ENCODE results near the gene RTCA. TPM values are rescaled to one million over a fixed set of nuclear protein-coding genes. Genes with fewer than 3 reads are reported as not detected.
A peak's percentile ranks its signal among the peaks of the same experiment; 100 is the strongest.
"Not testable (repeated sequence)": the region's sequence is repeated elsewhere in the genome, so short reads cannot be mapped to it uniquely, and the experiment has no call there.

Gene RTCA
- total RNA-seq, 1 donor from 2014 or later, result 41.3 TPM

DNA sequence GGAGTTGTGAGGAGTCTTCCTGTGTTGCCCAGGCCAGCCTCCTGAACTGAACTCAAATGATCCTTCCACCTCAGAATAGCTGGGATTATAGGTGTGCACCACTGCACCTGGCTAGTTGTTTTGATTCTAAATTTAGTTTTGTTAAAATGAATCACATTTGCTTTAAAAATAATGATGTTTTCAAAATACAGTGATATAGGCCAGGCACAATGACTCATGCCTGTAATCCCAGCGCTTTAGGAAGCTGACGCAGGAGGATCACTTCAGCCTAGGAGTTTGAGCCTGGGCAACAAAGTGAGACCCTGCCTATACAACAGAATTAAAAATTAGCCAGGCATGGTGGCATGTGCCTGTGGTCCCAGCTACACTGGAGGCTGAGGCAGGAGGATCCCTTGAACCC, 24.3 kb downstream of the RTCA start:
- DNase-seq, result no peak
- H3K27ac ChIP-seq (replicated peaks), result no peak overlapping the region
- H3K4me1 ChIP-seq, result peaks cover 11% of the 10 kb centered on the region
- TF ChIP-seq, protein P1, sequence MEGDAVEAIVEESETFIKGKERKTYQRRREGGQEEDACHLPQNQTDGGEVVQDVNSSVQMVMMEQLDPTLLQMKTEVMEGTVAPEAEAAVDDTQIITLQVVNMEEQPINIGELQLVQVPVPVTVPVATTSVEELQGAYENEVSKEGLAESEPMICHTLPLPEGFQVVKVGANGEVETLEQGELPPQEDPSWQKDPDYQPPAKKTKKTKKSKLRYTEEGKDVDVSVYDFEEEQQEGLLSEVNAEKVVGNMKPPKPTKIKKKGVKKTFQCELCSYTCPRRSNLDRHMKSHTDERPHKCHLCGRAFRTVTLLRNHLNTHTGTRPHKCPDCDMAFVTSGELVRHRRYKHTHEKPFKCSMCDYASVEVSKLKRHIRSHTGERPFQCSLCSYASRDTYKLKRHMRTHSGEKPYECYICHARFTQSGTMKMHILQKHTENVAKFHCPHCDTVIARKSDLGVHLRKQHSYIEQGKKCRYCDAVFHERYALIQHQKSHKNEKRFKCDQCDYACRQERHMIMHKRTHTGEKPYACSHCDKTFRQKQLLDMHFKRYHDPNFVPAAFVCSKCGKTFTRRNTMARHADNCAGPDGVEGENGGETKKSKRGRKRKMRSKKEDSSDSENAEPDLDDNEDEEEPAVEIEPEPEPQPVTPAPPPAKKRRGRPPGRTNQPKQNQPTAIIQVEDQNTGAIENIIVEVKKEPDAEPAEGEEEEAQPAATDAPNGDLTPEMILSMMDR (IDR thresholded peaks at IDR 0.05; ENCODE audit: borderline replicate concordance), result no peak
- intact Hi-C loops (cut with micrococcal nuclease), result no loop called here
- H3K9me3 ChIP-seq (replicated peaks), result no peaks in the 10 kb centered on the region
- no peaks in the 10 kb centered on the region for H3K27me3 ChIP-seq (ENCODE audit: low read depth)
- H3K36me3 ChIP-seq, result peaks cover 72% of the 10 kb centered on the region
- H3K4me3 ChIP-seq, result no peak overlapping the region

DNA sequence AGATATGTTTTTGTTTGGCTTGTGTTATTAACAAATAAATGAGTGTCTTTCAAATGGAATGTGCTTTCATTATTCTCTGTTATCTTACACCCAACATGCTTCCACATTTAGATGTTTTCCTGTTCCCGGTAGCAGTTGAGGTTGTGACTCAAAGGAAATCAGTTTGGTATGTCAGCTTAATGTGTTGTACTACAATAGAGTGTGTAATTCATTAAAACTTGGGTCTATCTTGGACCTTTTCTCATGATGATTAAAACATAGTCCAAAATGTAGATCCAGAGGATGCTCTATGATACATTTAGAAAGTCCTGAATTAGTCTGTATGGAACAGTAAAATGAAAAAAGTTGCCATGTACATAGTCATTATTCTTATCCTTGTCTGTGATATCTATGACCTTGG, 26.7 kb downstream of the RTCA start:
- Histone ChIP-seq H3K27ac (replicated peaks) (peak overlapping the region; percentile 67), H3K4me1 (peaks cover 11% of the 10 kb centered on the region), H3K4me3 (no peak overlapping the region), H3K27me3 (ENCODE audit: low read depth) (no peaks in the 10 kb centered on the region), H3K9me3 (replicated peaks) (no peaks in the 10 kb centered on the region), H3K36me3 (peaks cover 53% of the 10 kb centered on the region)
- TF ChIP-seq, protein P1 (IDR thresholded peaks at IDR 0.05; ENCODE audit: borderline replicate concordance), result no peak
- no peak for DNase-seq
- intact Hi-C loops (cut with micrococcal nuclease), result no loop called here

DNA sequence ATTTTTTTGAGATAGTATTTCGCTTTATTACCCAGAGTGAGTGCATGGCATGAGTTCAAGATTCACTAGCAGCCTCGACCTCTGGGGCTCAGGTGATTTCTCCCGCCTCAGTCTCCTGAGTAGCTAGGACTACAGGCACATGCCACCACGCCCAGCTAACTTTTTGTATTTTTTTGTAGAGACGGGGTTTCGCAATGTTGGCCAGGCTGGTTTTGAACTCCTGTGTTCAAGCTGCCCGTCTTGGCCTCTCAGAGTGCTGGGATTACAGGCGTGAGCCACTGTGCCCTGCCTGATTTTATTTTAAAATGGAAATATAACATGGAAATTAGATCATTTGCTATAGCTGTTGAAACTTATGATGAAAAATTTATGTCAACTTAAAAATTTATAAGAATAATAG, 30.1 kb downstream of the RTCA start:
- Histone ChIP-seq H3K9me3 (replicated peaks) (no peaks in the 10 kb centered on the region), H3K27ac (replicated peaks) (no peak overlapping the region), H3K27me3 (ENCODE audit: low read depth) (no peaks in the 10 kb centered on the region), H3K4me1 (peaks cover 11% of the 10 kb centered on the region), H3K36me3 (peaks cover 21% of the 10 kb centered on the region), H3K4me3 (no peak overlapping the region)
- intact Hi-C loops (cut with micrococcal nuclease), result no loop called here
- DNase-seq, result no peak
- TF ChIP-seq, protein P1 (IDR thresholded peaks at IDR 0.05; ENCODE audit: borderline replicate concordance), result no peak

DNA sequence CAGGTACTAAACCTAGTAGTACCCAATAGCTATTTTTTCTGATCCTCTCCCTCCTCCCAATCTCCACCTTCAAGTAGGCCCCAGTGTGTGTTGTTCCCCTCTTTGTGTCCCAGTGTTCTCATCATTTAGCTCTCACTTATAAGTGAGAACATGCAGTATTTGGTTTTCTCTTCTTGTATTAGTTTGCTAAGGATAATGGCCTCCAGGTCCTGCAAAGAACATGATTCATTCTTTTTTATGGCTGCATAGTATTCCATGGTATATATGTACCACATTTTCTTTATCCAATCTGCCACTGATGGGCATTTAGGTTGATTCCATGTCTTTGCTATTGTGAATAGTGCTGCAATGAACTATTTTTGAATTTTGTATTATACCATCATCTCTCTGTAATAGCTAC, 31.0 kb downstream of the RTCA start:
- intact Hi-C loops (cut with micrococcal nuclease); DNase-seq: not testable (repeated sequence)
- H3K36me3 ChIP-seq, result peaks cover 13% of the 10 kb centered on the region

DNA sequence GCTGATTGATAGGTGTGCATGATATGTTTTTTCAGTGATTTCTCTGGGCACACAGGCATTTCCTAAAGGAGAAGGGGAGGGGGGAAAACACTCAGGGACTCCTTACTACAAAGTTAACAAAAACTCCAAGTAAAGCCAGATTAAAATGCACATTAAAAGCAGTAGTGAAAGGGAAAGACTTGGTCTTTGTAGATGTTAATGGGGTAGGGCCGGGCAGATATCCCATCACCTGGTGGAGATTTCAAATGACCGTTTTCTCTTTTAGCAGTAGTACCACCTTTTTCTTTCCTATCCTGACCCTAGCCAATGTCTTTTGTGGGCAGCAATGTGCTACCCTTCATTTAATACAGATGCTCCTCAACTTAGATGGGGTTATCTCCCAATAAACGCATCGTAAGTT, 32.5 kb downstream of the RTCA start:
- Histone ChIP-seq H3K9me3 (replicated peaks) (no peaks in the 10 kb centered on the region), H3K27ac (replicated peaks) (no peak overlapping the region), H3K36me3 (peaks cover 4% of the 10 kb centered on the region), H3K4me1 (no peaks in the 10 kb centered on the region), H3K4me3 (no peak overlapping the region), H3K27me3 (ENCODE audit: low read depth) (no peaks in the 10 kb centered on the region)
- intact Hi-C loops (cut with micrococcal nuclease), result no loop called here
- DNase-seq, result no peak
- TF ChIP-seq, protein P1 (IDR thresholded peaks at IDR 0.05; ENCODE audit: borderline replicate concordance), result no peak

More for the DNA sequence above, 31.0 kb downstream of the RTCA start:
- not testable (repeated sequence) for H3K27me3 ChIP-seq (ENCODE audit: low read depth); H3K27ac ChIP-seq (replicated peaks); H3K4me3 ChIP-seq; H3K9me3 ChIP-seq (replicated peaks)
- H3K4me1 ChIP-seq, result peaks cover 11% of the 10 kb centered on the region

DNA sequence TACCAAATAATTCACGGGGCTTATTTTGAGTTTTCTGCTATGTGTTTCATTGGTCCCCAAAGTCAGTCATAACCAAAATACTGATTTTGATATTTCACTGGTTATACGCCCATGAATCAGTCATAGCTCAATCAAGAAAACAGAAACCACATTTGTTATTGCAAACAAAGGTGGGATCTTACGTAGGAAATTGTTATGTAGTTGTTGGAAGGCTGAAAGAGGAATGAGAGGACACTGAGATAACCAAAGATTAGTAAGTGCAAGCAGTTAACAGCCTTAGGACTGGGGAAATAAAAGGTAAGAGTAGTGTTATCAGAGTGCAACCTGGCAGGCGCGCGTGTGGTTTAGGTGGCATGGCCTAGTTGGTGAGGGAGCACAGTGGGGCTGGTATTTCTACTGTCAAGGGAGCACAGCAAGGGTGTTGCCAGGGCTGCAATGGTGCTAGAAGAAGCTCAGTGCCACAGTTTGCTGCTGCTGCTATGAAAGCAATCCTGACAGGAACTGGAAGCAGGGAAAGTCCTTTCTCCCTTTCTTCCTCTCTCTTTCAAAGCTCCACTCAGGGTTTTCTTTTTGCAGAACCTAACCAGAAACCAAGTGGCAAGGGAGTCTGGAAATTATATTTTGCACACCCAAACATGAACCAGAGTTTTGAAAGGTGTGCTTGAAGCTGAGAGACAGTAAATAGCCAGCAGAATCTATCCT, 33.7 kb downstream of the RTCA start:
- H3K27me3 ChIP-seq (ENCODE audit: low read depth), result no peaks in the 10 kb centered on the region
- no peak for DNase-seq
- no peak overlapping the region for H3K4me3 ChIP-seq
- H3K27ac ChIP-seq (replicated peaks), result no peak overlapping the region
- intact Hi-C loops (cut with micrococcal nuclease), result no loop called here
- peaks cover 4% of the 10 kb centered on the region for H3K36me3 ChIP-seq
- TF ChIP-seq, protein P1 (IDR thresholded peaks at IDR 0.05; ENCODE audit: borderline replicate concordance), result no peak
- H3K9me3 ChIP-seq (replicated peaks), result no peaks in the 10 kb centered on the region
- H3K4me1 ChIP-seq, result no peaks in the 10 kb centered on the region
